Measurements from ENCODE around the gene SMIM38. TPM values are rescaled to one million over a fixed set of nuclear protein-coding genes. Genes with fewer than 3 reads are reported as not detected.

The SMIM38 gene
- total and polyA plus RNA-seq, 8 donors = 0.33 to 6.2 (median 1.2) TPM

DNA sequence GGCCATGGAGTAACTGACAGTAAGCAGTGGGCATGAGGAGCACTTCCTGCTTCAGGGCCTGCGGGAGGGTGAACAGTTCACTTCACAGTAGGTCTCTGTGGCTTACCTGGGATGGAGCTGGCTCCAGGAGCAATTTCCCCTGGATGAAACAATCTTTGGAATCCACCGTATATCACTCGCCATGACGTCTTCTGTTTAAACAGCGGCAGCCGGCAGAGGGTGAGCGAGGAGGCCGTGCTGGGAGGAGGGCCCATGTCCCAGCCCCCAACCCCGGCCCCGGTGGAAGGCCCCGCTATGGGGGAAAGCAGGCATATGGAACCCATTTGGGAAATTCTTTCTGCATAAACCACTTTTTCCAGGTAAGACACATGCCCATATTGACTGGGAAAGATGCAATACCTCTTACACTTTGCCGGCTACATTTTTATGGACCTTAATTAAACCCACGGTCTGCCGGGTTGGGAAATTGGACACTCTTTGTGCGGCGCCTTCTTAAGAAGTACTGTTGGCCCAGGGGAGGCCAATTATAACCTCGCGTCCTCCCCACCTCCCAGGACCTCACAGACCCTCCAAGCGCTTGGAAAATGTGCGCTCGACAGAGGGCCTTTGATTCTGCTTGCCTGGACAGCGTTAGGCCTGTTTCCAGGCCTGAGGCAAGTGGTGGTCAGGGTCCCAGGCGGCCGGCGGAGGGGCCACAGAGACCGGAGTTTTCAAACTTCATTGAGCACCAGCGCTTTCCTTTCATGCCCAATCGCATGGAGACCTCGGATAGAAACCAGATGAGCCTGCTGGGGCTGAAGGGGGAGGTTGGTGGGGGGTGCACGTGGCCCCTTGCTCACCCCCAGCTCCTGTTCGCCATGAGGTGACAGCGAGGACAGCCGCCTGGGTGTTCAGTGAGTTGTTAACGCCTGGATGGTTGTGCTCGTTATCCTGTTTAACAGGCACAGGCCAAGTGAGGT, 40.4 kb downstream of the SMIM38 start:
- H3K27me3 ChIP-seq = no peaks in the 10 kb centered on the region
- ATAC-seq = peak in 2 of 4 donors; percentile 45 to 66
- no peak overlapping the region for H3K27ac ChIP-seq
- intact Hi-C loops (cut with DNase I) = no loop called here
- DNase-seq = no peak
- no peak overlapping the region for H3K4me3 ChIP-seq
- H3K4me1 ChIP-seq = no peaks in the 10 kb centered on the region
- H3K36me3 ChIP-seq = no peaks in the 10 kb centered on the region
- WGBS, 2 donors = 76 to 79% methylated on average over 35 of the region's 35 CpGs
- no peak for FAIRE-seq
- H3K9me3 ChIP-seq = no peaks in the 10 kb centered on the region
- TF ChIP-seq, protein P1, sequence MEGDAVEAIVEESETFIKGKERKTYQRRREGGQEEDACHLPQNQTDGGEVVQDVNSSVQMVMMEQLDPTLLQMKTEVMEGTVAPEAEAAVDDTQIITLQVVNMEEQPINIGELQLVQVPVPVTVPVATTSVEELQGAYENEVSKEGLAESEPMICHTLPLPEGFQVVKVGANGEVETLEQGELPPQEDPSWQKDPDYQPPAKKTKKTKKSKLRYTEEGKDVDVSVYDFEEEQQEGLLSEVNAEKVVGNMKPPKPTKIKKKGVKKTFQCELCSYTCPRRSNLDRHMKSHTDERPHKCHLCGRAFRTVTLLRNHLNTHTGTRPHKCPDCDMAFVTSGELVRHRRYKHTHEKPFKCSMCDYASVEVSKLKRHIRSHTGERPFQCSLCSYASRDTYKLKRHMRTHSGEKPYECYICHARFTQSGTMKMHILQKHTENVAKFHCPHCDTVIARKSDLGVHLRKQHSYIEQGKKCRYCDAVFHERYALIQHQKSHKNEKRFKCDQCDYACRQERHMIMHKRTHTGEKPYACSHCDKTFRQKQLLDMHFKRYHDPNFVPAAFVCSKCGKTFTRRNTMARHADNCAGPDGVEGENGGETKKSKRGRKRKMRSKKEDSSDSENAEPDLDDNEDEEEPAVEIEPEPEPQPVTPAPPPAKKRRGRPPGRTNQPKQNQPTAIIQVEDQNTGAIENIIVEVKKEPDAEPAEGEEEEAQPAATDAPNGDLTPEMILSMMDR (IDR thresholded peaks at IDR 0.05) = no peak

DNA sequence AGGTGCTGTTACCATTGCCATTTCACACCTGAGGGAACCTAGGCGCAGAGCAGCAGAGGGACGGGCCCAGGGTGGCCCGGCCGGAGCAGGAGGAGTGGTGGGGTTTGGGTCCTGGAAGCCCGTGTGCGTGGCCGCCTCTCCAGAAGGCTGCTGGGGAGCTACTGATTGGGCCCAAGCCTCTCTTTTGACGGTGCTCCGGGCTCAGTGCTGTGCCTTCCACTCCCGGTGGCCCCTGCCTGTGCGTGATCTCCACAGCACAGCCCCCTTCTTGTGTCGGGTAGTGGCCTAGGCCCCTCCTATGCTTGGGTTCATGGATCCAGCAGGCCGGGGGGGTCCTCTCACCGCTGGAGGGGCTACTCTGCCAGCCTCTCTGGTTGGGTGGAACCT, 41.0 kb downstream of the SMIM38 start:
- WGBS, 2 donors = 94% methylated on average over 14 of the region's 14 CpGs
- Histone ChIP-seq H3K27me3 (no peaks in the 10 kb centered on the region), H3K36me3 (no peaks in the 10 kb centered on the region), H3K9me3 (no peaks in the 10 kb centered on the region), H3K27ac (no peak overlapping the region), H3K4me3 (no peak overlapping the region), H3K4me1 (no peaks in the 10 kb centered on the region)
- DNase-seq (no peak), ATAC-seq (no peak), FAIRE-seq (no peak)
- intact Hi-C loops (cut with DNase I) = no loop called here
- TF ChIP-seq, protein P1 (IDR thresholded peaks at IDR 0.05) = no peak

DNA sequence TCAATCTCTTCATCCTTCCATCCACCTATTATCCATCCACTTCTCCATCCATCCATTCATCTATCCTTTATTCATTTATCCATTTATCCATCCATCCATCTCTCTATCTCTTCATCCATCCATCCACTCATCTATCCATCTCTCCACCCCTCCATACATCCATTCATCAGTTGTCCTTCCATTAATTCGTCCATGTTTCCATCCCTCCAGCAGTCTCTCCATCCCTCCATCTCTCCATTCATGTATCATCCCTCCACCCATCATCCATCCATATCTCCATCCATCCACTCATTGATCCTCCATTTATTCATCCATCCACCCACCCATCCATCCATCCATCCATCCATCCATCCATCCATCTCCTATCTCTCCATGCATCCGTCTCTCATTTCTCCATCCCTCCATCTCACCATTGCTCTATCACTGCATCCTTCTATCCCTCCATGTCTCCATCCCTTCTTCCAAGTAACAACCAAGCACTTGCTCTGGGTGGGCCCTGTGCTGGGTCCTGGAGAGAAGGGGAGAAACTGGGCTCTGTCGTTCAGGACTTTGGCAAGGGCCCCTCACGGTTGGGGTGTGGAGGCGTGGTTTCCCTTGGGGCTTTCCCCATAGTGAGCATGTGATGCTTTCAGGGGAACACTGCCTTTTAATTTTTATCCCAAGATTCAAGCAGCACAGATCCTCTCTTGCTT, 43.3 kb downstream of the SMIM38 start:
- WGBS, 2 donors = 72 to 86% methylated on average over 5 of the region's 5 CpGs

DNA sequence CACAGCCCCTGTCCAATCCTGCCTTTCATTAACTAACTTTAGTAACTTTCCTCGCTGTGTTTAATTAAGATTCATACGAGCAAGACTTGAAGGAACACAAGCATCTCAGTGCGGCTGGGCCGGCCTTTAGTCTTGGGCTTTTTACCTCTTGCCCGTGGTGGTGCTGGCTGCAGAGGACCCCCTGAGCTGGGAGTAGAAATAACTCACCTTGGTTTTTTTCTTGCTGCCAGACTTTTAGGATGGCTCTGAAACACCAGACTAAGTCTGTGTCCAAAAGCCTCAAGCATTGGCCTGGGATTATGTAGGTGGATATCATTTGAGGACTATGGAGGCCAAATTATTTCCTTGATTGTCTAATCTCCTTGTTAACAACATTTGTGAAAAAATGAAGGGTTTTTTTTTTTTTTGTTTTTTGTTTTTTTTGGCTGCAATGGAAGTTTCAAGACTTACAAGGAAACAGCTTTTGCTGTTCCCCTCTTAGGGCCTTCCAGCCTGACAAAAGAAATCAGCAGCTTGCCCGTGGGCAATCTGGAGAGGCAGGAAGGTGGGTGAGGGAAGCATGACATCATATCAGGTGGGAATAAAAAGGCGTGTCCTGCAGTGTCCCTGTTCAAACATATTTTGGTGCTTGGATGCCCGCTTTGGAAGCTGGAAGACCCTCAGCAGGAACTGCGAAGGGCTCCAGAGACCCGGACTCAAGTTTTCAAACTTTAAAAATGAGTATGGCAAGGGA, 44.0 kb downstream of the SMIM38 start:
- TF ChIP-seq, protein P1 (IDR thresholded peaks at IDR 0.05) = no peak
- ATAC-seq (no peak), FAIRE-seq (no peak), DNase-seq (no peak)
- H3K4me3 ChIP-seq = no peak overlapping the region
- intact Hi-C loops (cut with DNase I) = no loop called here
- no peaks in the 10 kb centered on the region for H3K9me3 ChIP-seq
- no peaks in the 10 kb centered on the region for H3K4me1 ChIP-seq
- H3K36me3 ChIP-seq = no peaks in the 10 kb centered on the region
- H3K27ac ChIP-seq = no peak overlapping the region
- H3K27me3 ChIP-seq = no peaks in the 10 kb centered on the region
- WGBS, 2 donors = 82 to 86% methylated on average over 10 of the region's 10 CpGs

More for the DNA sequence above, 43.3 kb downstream of the SMIM38 start:
- FAIRE-seq (no peak), ATAC-seq (no peak), DNase-seq (no peak)
- Histone ChIP-seq H3K36me3 (no peaks in the 10 kb centered on the region), H3K4me1 (no peaks in the 10 kb centered on the region), H3K9me3 (no peaks in the 10 kb centered on the region), H3K27me3 (no peaks in the 10 kb centered on the region), H3K4me3 (no peak overlapping the region), H3K27ac (no peak overlapping the region)
- intact Hi-C loops (cut with DNase I) = no loop called here
- TF ChIP-seq, protein P1 (IDR thresholded peaks at IDR 0.05) = no peak

Measured in pancreas (tissue), 10 donors.